ENCODE measurements around the gene ABHD12B.
"Not testable (repeated sequence)": the region's sequence is repeated elsewhere in the genome, so short reads cannot be mapped to it uniquely, and the experiment has no call there.

ABHD12B gene

DNA sequence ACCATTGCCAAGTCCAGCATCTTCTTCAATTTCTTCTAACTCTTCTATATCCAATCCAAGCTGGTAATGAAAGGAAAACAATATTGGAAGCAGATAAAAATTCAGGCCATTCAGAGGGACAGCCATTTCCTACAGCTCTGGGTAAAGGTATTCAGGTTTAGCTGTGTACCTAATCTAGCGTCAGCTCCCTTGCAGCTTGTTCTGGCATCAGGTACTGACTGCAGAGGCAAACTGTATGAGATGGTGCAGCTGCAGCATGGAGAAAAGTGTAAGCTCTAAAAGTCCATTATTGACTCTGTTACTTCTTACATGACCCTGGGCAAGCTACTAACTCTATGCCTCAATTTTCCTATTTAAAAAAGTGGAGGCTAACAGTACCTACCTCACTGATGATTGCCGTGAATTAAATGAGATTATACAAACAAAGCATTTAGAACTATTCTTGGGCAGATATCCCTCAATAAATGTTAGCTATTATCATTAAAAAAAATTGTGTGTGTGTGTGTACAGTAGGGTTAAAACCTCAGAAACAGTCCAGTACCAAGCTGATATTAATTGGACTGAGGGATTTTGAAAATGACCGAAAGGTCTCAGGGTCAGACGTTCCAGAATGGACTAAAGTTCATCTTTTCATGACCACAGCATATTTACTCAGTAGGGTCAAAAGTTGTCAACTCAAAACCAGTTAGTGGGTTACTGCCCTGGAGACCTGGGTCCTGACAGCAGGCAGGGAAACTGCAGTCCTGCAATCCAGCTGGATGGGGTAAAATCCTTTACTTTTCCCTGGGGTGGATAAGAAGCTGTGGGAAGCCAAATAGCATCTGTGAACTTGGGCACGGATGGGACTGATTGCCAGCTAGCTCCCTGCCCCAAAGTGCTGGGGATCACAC, 63.5 kb downstream of the ABHD12B start:
- DNase-seq (ENCODE audit: low read depth in 2 of 2), result no peak

DNA sequence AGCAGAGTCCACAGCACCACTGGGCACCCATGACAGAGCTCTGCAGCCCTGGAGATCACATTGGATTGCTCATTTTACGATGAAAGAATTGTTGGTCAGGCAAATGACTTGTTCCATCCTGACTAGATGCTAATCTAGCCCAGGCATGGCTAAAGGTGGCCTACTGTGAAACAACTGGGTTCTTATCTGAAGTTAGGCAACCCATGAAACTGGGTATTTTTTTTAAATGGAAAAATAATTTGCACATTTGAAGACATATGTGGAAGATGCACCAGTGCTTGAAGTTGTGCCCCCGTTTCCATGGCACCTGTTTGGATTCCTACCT, 64.1 kb downstream of the ABHD12B start:
- no peak for DNase-seq (ENCODE audit: low read depth in 2 of 2)

DNA sequence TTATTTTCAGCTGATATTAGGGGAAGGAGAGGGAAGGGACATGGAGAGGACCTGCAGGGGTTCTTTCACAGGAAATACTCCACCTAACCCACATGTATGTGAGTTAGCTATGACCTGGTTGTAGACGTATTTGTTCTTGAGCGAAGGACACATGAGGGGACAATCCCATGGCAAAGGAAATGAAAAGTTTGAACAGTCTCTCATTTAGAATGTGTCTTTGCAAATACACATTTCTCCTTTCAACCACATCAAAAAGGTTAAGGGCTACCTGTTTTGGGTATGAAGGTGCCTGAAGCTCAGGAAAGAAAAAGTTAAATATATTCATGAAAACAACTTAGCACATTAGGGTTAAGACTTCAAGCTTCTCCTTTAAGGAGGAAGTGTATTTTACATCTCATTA, 65.0 kb downstream of the ABHD12B start:
- DNase-seq (ENCODE audit: low read depth in 2 of 2), result no peak

DNA sequence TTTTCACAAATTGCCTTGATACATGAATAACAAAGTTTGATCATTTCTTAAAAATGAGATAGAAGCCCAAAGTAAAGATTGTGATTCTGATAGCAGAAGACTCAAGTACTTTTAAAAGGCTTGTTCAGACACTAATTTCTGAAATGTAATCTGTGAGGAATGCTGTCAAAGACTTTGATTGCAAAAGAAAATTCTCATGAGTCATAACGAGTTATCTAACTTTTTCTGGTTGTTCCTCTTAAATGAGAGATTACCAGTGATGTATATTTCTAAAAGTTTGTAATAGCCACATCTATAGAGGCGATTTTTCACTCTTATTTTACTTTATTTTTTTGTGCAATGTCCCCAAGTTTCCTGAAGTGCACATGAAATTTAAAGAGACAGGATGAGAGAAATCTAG, 65.5 kb downstream of the ABHD12B start:
- no peak for DNase-seq (ENCODE audit: low read depth in 2 of 2)

DNA sequence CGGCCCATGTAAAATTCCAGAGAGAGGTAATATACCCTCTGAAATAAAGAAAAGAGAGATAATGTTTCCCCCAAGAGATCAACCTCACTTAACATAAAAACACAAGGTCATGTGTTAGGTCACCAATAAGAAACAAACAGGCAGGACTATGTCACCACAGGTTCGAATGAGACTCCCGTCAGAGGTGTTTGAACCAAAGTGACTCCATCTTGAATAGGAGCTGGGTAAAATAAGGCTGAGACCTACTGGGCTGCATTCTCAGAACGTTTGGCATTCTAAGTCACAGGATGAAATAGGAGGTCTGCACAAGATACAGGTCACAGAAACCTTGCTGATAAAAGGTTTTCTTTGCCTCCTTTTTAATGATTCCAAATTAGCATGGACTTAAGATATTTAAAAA, 65.9 kb downstream of the ABHD12B start:
- no peak for DNase-seq (ENCODE audit: low read depth in 2 of 2)

DNA sequence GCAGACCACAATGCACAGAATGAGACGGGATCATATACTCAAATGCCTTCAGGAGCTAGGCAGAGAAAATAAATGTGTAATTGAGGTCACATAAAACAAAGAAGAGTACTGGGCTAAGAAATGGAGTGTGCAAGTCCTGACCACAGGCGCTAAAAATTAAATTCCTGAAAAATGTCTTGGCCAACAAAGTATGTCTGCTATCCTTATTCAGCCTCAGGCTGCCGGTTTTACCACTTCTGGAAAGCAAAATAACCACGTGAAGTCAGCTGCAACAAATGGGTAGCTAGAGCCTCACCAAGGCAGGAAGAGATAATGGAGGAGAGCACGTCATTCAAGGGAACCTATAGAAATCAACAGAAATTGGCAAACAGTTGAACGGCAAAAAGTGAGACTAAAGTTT, 69.3 kb downstream of the ABHD12B start:
- no peak for DNase-seq (ENCODE audit: low read depth in 2 of 2)

DNA sequence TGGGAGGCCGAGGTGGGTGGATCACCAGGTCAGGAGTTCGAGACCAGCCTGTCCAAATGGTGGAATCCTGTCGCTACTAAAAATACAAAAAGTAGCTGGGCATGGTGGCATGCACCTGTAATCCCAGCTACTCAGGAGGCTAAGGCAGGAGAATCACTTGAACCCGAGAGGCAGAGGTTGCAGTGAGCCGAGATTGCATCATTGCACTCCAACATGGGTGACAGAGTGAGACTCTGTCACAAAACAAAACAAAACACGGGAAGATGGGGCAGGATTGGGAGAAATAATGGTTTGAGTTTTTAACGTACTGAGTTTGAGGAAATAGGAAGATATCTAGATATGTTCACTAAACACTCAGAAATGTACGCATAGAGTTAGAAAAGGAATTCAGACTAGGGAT, 69.8 kb downstream of the ABHD12B start:
- not testable (repeated sequence) for DNase-seq (ENCODE audit: low read depth in 2 of 2)

DNA sequence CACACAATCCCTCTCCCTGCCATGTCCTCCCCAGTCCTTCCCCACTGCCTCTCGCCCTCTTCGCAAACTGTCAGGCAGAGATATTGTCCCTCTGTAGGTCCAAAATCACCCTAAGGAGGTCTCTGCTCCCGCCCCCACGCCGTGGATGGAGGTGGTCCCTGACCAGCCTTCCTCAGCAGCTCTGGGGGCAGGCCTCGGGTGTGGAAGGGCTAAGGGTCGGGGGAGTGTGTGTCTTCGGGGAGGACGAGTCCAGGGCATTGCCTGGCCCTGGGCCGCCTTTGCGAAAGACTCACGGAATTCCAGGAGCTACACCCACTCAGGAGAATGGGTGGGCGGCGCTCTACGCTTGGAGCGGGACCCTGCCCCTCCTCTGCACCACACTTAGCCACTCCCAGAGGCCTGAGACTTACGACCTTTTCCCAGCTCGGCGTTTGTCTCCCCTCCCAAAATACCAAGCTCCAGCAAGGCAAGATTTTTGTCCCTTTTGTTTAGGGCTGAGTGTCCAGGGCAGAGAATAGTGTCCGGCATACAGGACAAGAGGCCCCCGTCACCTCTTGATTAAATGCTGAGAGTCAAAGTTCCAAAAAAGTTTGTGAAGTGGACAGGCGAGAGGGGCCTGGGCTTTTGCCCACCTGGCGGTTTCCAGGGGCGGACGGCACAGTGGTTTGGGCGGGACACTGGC, 71.5 kb downstream of the ABHD12B start:
- DNase-seq (ENCODE audit: low read depth in 2 of 2), result no peak

DNA sequence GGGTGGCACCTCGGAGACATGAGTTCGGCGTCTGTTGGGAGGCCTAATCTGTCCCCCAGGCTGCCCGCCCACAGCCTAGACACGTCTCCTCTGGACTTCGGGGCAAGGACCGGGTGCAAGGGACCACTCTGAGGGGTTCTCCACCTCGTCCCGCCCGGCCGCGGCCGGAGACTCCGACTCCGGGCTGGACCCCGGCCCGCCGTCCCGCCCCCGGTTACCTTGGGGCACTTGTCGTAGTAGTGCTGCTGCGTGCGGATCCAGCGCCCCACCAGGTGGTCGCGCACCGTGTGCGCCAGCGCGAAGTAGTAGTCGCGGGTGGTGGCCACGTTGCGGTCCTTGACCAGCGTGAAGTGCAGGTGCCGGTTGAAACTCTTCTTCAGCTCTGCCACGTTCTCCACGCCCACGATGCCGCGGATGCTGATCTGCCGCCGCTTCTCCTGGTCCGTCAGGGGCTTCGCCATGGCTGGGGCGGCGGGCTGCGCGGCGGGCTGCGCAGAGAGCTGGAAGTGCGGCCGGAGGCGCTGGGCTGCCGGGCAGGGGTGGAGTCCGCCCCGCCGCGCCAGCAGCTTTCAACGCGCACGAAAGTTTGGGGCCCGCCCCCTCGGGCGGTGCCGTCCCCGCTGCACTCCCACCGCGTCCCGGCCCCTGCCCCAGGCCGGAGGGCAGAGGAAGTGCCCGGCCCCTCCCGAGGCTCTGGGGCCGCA, 72.2 kb downstream of the ABHD12B start, which contains the start of gene PYGL:
PYGL (minus strand) TSS at position 541 of the 704 bp plus-strand sequence; CDS start at position 461, 80 bp downstream.
- peak in 1 of 2 donors; percentile 19 for DNase-seq (ENCODE audit: low read depth in 2 of 2)

DNA sequence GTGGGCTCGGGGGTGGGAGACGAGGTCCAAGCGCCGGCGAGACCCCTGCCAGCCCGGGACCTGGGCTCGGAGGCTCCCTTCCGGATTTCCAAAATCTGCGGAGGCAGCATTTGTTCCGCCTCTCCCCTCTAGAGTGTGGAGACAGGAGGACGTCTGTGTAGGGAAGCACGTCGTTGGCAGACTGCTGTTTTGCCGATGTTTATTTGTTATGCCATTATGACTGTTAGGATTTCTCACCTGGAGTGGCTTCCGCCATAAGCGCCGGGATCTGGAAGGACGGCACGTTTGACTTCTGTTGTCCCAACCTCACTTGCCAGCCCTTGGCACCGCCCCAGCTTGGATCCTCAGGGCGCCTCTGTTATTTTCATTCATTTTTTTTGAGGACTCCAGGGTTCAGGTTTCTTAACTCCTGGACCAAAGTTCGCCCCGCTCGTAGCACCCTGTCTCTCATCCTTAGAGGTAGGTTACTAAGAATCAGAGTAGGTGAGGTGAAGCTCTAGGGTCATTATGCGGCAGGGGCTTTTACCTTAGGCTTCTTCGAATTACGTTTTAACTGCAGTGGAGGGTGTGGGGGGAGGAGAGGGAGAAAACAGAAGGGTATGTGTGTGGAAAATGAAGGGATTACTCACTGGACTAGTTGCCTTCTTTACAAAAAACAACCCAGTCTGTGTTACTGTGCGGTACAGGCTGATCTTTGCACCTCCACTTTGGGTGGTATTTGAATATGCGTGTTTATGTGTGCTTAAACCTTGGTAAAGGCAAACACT, 73.0 kb downstream of the ABHD12B start:
- no peak for DNase-seq (ENCODE audit: low read depth in 2 of 2)

DNA sequence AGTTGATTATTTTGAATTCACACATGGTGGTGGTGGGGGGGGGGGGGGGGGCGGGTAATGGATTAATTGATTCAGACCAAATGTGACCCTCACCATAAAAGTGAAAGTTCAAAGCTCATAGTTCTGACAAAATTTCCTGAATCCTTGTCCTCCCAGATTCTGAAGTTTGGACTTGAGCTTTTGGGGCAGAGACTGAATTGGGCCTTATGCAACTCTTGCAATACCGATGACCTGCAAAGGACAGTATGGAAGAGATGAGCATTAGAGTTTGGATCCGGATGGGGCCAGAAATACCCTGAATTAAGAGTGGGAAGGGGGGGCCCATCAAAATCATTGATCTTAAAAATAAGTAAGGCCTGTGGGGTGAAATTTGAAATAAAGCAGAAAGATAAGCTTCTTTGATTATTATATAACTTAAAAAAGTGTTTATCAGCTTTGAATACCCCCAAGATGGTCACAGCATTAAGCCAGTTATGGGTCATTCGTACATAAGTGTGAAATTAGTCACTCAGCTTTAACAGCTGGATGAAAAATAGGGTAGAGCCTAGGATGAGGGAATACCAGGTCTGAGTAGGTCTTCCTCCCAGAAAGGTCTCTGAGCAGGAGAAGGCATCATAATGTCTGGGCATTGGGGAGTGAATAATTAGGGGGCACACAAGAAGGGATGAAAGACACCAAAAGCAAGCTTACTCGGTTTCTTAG, 74.5 kb downstream of the ABHD12B start:
- DNase-seq (ENCODE audit: low read depth in 2 of 2), result no peak

DNA sequence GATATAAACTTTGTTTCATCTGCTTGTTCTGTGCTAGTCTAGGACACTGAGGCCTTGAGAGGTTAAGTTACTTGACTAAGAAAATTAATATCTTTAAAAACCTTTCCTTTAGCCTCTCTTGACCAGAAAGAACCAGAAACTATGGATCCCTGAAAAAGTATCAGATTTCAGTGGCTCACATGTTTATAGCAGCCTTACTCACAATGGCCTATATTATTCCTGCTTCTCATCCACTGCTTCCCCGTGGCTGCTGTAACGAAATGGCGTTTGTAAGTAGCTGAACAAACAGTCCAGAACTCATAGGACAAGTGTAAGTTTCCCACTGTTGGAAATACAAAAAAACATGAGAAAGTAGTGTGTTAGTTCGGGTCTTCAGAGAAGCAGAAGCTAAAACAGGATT, 75.6 kb downstream of the ABHD12B start:
- DNase-seq (ENCODE audit: low read depth in 2 of 2), result no peak

DNA sequence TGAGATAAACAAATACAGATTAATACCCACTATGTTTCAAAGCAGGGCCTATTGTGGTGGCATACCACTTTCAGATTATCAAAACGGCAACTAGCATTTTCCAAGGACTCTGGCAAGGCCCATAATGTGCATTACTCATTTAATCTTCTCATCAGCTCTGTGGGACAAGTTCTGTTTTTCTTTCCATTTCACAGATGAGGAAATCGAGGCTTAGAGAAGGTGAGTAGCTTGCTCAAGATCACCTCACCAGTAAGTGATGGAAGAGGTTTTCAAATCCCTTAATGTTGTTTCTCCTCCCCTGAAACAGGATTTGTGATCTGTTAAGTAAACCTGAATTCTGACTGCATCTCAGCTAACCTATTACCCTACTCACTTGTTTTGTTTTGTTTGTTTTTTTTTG, 76.4 kb downstream of the ABHD12B start:
- no peak for DNase-seq (ENCODE audit: low read depth in 2 of 2)

DNA sequence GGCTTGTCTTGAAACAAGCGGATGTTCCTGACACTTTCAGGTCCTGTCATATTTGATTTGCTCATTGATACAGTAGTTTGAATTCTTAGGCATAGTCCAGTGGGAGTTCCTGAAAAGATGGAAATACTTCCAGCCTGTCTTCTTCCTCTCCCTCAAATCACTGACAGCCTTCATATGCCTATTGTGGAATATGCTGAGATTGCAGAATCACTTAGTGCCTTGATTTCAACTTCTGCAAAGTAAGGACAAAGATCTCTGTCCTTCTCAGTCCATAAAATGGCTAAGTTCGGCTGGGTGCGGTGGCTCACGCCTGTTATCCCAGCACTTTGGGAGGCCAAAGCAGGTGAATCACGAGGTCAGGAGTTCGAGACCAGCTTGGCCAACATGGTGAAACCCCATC, 79.2 kb downstream of the ABHD12B start:
- DNase-seq (ENCODE audit: low read depth in 2 of 2), result no peak

DNA sequence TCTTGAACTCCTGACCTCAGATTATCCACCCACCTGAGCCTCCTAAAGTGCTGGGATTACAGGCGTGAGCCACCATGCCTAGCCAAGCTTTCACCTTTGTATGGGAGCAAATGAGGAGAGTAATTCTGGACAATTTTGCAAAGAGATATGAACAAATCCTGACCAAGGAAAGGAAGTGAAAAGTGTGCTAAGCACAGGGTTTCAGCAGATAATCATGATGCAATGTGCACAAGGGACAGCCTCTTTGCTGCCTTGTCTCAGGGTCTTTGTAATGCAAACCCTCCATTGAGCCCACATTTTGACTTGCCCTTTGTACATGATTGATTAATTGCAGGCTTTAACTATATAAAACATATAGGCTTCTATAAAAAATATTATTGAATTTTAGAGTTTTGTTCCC, 81.6 kb downstream of the ABHD12B start:
- no peak for DNase-seq (ENCODE audit: low read depth in 2 of 2)

Data from stimulated activated CD8-positive, alpha-beta memory T cell treated with anti-CD3 and anti-CD28 coated beads, Interleukin-7, amount 100 ng/mL, for 4 hours (primary cell).